ENCODE measurements around the gene POLG2.
"Not testable (repeated sequence)": the region's sequence is repeated elsewhere in the genome, so short reads cannot be mapped to it uniquely, and the experiment has no call there.

The POLG2 gene

GRCh38 chr17:64441772-64442540 is 54.9 kb downstream of the POLG2 start:
- DNase-seq (ENCODE audit: low read depth in 2 of 2, low spot score in 1 of 2): no peak

GRCh38 chr17:64439956-64440355 is 56.9 kb downstream of the POLG2 start:
- DNase-seq (ENCODE audit: low read depth in 2 of 2, low spot score in 1 of 2): no peak

- not testable (repeated sequence) for DNase-seq (ENCODE audit: low read depth in 2 of 2, low spot score in 1 of 2)
Measured at GRCh38 chr17:64439521-64439920, 57.3 kb downstream of the POLG2 start.

GRCh38 chr17:64437944-64438525 is 58.8 kb downstream of the POLG2 start:
- no peak for DNase-seq (ENCODE audit: low read depth in 2 of 2, low spot score in 1 of 2)

- no peak for DNase-seq (ENCODE audit: low read depth in 2 of 2, low spot score in 1 of 2)
Measured at GRCh38 chr17:64431534-64431933, 65.3 kb downstream of the POLG2 start.

GRCh38 chr17:64430036-64430435 is 66.8 kb downstream of the POLG2 start:
- not testable (repeated sequence) for DNase-seq (ENCODE audit: low read depth in 2 of 2, low spot score in 1 of 2)

- no peak for DNase-seq (ENCODE audit: low read depth in 2 of 2, low spot score in 1 of 2)
Measured at GRCh38 chr17:64428406-64428805, 68.4 kb downstream of the POLG2 start.

Data from stimulated activated CD8-positive, alpha-beta memory T cell treated with anti-CD3 and anti-CD28 coated beads, Interleukin-4, amount 100 ng/mL, for 1 hour (primary cell).